Kidney epithelial cell (primary cell): ENCODE data around the gene IRF3. TPM values are rescaled to one million over a fixed set of nuclear protein-coding genes. Genes with fewer than 3 reads are reported as not detected.
A peak's percentile ranks its signal among the peaks of the same experiment; 100 is the strongest.

Experiments
- DNase-seq: peaks from one replicate; pipeline ENCODE4 v3.0.0-alpha.2; 2010; ENCODE audit warnings: low read depth
- H3K27me3 ChIP-seq: 2 replicates; pipeline ENCODE4 v1.6.0; 2011; ENCODE audit warnings: low read length; ENCODE audit not compliant: control insufficient read depth, insufficient read depth
- H3K36me3 ChIP-seq: 2 replicates; pipeline ENCODE4 v1.5.1; 2011; ENCODE audit warnings: low read length; ENCODE audit not compliant: control insufficient read depth, insufficient read depth
- H3K4me3 ChIP-seq: 2 replicates; pipeline ENCODE4 v1.5.1; 2011; ENCODE audit warnings: low read depth, mild to moderate bottlenecking, control low read depth, low read length
- total RNA-seq: library from RNA; depleted of rRNA; stranded (reverse); fragments of >200 nt; gene quantifications from 2 replicates; pipeline ENCODE4 v1.2.3, GENCODE V29; 2015
- TF ChIP-seq, protein P1 (sequence below): IDR thresholded peaks from 2 replicates; pipeline ENCODE4 v1.5.1; 2011; ENCODE audit warnings: mild to moderate bottlenecking, moderate library complexity, low read length, control low read depth, inconsistent platforms; ENCODE audit not compliant: insufficient read depth, poor library complexity, severe bottlenecking

Gene IRF3
- total RNA-seq, 1 donor from 2014 or later = 66.6 TPM

DNA sequence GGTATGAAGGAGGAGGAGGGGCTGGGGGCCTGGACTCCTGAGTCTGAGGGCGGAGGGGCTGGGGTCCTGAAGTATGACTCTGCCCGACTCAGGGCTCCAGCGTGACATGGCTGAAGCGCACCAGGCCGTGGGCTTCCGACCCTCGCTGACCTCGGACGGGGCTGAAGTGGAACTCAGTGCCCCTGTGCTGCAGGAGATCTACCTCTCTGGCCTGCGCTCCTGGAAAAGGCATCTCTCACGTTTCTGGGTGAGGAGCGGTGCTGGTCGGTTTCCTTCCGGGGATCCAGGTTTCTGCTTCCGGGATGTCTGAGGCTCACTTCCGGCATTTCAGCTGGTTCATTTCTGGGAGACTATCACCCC is 26.5 kb upstream of the IRF3 start:
- TF ChIP-seq, protein P1, sequence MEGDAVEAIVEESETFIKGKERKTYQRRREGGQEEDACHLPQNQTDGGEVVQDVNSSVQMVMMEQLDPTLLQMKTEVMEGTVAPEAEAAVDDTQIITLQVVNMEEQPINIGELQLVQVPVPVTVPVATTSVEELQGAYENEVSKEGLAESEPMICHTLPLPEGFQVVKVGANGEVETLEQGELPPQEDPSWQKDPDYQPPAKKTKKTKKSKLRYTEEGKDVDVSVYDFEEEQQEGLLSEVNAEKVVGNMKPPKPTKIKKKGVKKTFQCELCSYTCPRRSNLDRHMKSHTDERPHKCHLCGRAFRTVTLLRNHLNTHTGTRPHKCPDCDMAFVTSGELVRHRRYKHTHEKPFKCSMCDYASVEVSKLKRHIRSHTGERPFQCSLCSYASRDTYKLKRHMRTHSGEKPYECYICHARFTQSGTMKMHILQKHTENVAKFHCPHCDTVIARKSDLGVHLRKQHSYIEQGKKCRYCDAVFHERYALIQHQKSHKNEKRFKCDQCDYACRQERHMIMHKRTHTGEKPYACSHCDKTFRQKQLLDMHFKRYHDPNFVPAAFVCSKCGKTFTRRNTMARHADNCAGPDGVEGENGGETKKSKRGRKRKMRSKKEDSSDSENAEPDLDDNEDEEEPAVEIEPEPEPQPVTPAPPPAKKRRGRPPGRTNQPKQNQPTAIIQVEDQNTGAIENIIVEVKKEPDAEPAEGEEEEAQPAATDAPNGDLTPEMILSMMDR = no peak
- no peak for DNase-seq
- peaks cover 2% of the 10 kb centered on the region for H3K36me3 ChIP-seq
- peak overlapping the region; percentile 49 for H3K4me3 ChIP-seq
- H3K27me3 ChIP-seq = peaks cover 4% of the 10 kb centered on the region

DNA sequence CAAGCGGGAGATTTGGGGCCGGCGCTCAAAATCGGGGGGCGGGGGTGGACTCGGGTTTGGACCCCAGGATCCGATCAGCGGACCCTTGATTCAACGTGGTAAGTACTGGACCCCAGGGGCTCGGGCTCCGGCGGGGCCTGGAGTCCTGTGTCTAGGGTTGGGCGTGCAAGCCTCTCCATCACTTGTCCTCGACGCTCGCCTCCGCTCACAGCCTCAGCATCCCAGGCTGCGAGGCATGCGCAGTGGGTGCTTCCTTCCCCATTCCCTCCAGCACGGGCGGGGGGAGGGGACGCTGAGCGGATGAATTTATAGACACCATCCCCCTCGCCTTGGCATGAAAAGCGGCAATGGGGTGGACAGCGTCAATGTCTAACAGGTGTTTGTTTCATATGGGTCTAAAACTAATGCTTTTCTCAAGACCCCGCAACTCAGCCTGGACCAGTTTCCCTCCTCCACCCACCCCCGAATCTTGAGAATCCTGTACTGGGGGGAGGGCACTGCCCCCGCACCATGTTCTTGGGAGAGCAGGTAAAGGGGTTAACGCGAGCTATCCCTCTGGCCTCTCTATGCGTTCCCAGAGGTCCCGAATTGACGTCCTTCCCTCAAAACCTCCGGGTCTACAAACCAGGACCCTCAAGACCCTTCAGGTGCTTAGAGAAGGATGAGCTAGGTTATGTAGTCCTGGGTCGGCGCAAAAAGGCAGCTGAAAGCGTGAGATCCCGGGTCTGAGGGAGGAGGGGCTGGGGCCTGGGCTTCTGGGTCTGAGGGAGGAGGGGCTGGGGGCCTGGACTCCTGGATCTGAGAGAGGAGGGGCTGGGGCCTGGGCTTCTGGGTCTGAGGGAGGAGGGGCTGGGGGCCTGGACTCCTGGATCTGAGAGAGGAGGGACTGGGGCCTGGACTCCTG is 25.8 kb upstream of the IRF3 start:
- H3K27me3 ChIP-seq = peaks cover 4% of the 10 kb centered on the region
- H3K4me3 ChIP-seq = peak overlapping the region; percentile 49
- TF ChIP-seq, protein P1 = no peak
- H3K36me3 ChIP-seq = peaks cover 3% of the 10 kb centered on the region
- no peak for DNase-seq

DNA sequence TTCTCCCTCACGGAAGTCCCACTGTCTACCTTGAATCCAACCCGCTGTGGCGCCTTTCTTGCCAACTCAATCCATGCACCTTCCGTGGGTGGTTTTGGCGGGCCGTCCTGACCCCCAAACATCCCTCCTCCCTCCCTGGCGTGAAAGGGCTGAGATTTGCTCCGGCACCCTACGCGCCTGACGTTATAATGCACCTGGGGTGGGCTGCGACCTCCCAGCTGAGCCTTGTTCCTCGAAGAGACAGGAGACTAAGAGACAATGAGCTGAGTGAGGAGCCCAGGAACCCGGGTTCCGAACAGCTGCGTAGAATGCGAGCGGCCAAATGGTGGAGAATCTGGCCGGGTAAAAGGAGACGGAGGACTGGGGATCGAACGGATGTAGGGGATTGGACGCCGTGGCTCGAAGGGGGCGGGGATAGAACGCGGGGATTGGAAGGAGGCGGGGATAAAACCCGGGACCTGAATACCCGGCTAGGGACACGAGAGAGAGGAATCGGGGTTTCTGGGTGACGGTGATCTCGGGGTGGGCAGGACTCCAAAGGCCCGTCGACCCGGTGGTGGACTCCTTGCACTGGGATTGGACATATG is 25.1 kb upstream of the IRF3 start, which contains the start of gene CPT1C:
CPT1C (plus strand) TSS at position 461 of the 587 bp plus-strand sequence. CDS start 1,137 bp downstream, outside the sequence.
- no peak for DNase-seq
- Histone ChIP-seq H3K36me3 (peaks cover 4% of the 10 kb centered on the region), H3K4me3 (peak within 1 kb of the TSS; percentile 49), H3K27me3 (peaks cover 4% of the 10 kb centered on the region)
- TF ChIP-seq, protein P1 = no peak

DNA sequence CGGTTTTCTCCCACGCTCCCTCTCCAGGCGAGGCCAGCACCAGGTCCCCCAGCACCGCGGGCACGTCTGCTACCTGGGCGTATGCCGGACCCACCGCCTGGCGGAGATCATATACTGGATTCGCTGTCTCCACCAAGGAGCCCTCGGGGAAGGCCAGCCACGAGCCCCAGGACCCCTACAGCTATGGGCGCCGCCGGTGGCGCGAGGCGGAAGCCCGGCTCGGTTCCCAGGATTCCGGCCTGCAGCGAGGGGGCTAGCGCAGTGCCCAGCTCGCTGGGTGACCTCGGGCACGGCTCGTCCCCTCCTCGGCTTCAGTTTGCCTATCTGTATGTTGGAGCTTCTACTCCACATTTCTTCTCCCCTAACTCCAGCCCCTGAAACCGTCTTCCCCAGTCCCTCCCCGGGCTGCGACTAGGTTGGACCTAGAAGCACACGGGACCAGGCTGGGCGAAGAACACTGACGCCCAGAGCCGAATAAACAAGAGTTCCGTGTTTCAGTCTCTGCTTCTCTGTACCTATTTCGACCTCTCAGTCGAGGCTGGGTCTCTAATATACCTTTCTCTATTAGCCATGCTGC is 24.5 kb upstream of the IRF3 start:
- Histone ChIP-seq H3K4me3 (peak overlapping the region; percentile 49), H3K36me3 (peaks cover 4% of the 10 kb centered on the region), H3K27me3 (peaks cover 4% of the 10 kb centered on the region)
- TF ChIP-seq, protein P1 = no peak
- no peak for DNase-seq

DNA sequence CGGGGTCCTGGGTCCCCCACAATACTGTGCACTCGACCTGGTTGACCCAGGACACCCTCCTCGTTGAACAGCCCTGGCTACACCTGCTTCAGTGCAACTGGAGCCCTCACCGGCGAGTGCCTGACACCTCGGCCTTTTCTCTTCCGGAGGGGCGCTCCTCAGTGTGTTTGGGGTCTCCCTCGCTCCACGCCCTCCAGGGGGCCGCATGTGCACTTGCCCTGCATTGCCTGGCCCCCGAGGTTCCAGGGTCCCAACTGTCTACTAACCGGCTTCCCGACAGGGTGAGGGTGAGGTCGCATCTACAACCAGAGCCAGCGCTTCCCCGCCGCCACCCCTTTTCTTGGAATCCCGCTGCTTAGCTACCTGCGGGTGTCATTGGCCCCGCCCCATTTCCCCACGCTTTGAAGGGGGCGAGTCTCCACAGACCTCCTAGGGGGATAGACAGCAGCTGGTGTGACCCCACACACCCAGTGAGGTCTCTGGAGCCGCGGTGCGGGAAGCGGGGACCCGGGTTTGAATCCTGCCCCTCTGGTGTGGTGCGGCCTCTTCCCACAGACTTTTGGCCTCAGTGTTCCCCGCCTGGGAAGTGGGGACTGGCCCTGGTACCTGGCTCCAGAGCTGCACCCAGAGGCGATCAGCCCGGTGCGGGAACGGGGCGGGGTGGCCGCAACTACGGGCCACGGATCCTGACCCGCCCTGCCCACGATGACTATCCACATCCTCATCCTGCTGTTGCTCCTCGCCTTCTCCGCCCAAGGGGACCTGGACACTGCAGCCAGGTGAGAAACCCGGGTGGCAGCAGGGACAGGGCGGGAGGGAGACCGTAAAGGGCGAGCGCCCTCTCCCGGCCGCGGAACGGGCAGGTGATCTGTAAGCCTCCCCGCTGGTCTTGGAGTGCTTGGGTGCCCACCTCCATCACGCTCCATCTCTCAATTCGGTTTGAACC is 23.7 kb upstream of the IRF3 start, which contains the start of gene ADM5:
ADM5 (plus strand) TSS at position 462 of the 946 bp plus-strand sequence; CDS start at position 706, 244 bp downstream.
- no peak for DNase-seq

More for the DNA sequence above, 23.7 kb upstream of the IRF3 start, which contains the start of gene ADM5:
- TF ChIP-seq, protein P1 = peak; percentile 77
- peak within 1 kb of the TSS; percentile 49 for H3K4me3 ChIP-seq
- H3K36me3 ChIP-seq = peaks cover 4% of the 10 kb centered on the region
- peaks cover 4% of the 10 kb centered on the region for H3K27me3 ChIP-seq
